Measurements from ENCODE around the gene RRAD.

RRAD gene

DNA sequence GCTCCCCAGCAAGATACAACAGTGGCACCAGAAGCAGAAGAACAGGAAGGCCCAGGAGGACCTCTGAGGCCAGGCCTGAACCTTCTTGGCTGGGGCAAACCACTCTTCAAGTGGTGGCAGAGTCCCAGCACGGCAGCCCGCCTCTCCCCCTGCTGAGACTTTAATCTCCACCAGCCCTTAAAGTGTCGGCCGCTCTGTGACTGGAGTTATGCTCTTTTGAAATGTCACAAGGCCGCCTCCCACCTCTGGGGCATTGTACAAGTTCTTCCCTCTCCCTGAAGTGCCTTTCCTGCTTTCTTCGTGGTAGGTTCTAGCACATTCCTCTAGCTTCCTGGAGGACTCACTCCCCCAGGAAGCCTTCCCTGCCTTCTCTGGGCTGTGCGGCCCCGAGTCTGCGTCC is 47.6 kb upstream of the RRAD start:
- TF ChIP-seq ZNF341 (tag by site-specific recombination; IDR thresholded peaks at IDR 0.05; ENCODE audit: low read depth) (peak; percentile 55), OSR2 (tag by site-specific recombination; IDR thresholded peaks at IDR 0.05) (0 out of 2 replicates have a peak, but pooled peaks have one; percentile 25), FEZF1 (tag by site-specific recombination; IDR thresholded peaks at IDR 0.05) (peak; percentile 55; the same call in 1 of the 2 replicates), ZIC2 (tag by site-specific recombination; IDR thresholded peaks at IDR 0.05) (peak; percentile 38; the same call in 1 of the 2 replicates), ZBTB17 (tag by site-specific recombination; IDR thresholded peaks at IDR 0.05) (no peak)
- TF ChIP-seq, protein P1, sequence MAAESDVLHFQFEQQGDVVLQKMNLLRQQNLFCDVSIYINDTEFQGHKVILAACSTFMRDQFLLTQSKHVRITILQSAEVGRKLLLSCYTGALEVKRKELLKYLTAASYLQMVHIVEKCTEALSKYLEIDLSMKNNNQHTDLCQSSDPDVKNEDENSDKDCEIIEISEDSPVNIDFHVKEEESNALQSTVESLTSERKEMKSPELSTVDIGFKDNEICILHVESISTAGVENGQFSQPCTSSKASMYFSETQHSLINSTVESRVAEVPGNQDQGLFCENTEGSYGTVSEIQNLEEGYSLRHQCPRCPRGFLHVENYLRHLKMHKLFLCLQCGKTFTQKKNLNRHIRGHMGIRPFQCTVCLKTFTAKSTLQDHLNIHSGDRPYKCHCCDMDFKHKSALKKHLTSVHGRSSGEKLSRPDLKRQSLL (tag by site-specific recombination; IDR thresholded peaks at IDR 0.05), result no peak
- TF ChIP-seq, protein P2, sequence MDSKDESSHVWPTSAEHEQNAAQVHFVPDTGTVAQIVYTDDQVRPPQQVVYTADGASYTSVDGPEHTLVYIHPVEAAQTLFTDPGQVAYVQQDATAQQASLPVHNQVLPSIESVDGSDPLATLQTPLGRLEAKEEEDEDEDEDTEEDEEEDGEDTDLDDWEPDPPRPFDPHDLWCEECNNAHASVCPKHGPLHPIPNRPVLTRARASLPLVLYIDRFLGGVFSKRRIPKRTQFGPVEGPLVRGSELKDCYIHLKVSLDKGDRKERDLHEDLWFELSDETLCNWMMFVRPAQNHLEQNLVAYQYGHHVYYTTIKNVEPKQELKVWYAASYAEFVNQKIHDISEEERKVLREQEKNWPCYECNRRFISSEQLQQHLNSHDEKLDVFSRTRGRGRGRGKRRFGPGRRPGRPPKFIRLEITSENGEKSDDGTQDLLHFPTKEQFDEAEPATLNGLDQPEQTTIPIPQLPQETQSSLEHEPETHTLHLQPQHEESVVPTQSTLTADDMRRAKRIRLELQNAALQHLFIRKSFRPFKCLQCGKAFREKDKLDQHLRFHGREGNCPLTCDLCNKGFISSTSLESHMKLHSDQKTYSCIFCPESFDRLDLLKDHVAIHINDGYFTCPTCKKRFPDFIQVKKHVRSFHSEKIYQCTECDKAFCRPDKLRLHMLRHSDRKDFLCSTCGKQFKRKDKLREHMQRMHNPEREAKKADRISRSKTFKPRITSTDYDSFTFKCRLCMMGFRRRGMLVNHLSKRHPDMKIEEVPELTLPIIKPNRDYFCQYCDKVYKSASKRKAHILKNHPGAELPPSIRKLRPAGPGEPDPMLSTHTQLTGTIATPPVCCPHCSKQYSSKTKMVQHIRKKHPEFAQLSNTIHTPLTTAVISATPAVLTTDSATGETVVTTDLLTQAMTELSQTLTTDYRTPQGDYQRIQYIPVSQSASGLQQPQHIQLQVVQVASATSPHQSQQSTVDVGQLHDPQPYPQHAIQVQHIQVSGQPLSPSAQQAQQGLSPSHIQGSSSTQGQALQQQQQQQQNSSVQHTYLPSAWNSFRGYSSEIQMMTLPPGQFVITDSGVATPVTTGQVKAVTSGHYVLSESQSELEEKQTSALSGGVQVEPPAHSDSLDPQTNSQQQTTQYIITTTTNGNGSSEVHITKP (tag by site-specific recombination; IDR thresholded peaks at IDR 0.05), result peak; percentile 83
- TF ChIP-seq, protein P3, sequence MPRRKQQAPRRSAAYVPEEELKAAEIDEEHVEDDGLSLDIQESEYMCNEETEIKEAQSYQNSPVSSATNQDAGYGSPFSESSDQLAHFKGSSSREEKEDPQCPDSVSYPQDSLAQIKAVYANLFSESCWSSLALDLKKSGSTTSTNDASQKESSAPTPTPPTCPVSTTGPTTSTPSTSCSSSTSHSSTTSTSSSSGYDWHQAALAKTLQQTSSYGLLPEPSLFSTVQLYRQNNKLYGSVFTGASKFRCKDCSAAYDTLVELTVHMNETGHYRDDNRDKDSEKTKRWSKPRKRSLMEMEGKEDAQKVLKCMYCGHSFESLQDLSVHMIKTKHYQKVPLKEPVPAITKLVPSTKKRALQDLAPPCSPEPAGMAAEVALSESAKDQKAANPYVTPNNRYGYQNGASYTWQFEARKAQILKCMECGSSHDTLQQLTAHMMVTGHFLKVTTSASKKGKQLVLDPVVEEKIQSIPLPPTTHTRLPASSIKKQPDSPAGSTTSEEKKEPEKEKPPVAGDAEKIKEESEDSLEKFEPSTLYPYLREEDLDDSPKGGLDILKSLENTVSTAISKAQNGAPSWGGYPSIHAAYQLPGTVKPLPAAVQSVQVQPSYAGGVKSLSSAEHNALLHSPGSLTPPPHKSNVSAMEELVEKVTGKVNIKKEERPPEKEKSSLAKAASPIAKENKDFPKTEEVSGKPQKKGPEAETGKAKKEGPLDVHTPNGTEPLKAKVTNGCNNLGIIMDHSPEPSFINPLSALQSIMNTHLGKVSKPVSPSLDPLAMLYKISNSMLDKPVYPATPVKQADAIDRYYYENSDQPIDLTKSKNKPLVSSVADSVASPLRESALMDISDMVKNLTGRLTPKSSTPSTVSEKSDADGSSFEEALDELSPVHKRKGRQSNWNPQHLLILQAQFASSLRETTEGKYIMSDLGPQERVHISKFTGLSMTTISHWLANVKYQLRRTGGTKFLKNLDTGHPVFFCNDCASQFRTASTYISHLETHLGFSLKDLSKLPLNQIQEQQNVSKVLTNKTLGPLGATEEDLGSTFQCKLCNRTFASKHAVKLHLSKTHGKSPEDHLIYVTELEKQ (tag by site-specific recombination; IDR thresholded peaks at IDR 0.05; ENCODE audit: borderline replicate concordance), result no peak
- Histone ChIP-seq H3K27ac (ENCODE audit: extremely low read depth, low read depth, low read length) (no peak overlapping the region), H3K36me3 (ENCODE audit: control insufficient read depth in 2 of 2, insufficient read depth in 1 of 2, low read length in 2 of 2) (peaks cover under 1 to 28% of the 10 kb centered on the region in 2 experiments; a peak in 2 of 3 replicates), H3K4me3 (ENCODE audit: low read depth, low read length) (no peak overlapping the region), H3K4me1 (ENCODE audit: control insufficient read depth, insufficient read depth, low read length) (no peaks in the 10 kb centered on the region), H3K9me3 (ENCODE audit: control insufficient read depth, insufficient read depth, low read depth, low read length) (no peaks in the 10 kb centered on the region)
- CTCF ChIA-PET, result interaction anchor here (0.7 to 4.2 kb wide), 6 partner anchors 8 to 182 kb away, joined by 3 to 33 read pairs (median 4); partner anchors contain the start of gene CES3
- POLR2A ChIA-PET, result no interaction called here

DNA sequence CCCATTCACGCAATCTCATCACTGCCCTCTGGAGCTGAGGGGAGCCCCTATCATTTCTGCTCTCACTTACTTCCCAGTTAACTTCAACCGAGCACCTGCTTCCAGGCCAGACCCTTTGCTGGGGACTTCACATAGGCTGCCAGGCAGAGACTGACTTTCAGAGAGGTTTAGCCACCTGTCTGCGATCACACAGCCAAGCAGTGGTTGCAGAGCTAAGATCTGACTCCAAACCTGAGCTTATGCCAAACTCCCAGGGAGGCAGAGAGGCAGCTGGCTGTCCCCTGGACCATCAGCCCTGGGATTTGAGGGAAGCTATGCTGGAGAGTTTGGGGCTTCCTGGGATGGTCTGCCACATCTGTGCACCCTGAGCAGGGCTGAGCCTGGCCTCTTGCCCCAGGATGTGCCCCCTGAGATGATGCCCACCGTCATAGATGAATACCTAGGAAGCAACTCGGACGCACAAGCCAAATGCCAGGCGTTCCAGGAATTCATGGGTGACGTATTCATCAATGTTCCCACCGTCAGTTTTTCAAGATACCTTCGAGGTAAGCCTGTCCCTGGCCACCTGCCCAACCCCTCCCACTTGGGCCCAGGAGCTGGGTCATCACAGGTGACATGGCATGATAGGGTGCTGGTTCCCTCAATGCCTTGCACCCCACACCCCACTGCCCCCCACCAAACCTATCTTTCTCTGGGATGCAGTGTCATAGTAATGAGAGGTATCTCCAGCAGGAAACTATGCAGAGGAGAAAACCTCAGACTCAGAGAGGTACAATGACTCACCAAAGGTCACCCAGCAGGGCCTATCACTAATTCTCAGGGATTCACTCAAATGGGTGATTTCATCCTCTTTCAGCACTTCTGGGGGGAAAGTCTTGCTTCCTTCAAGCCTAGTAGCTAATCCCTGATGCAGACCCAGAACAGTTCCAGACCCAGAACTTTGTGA is 45.7 kb upstream of the RRAD start:
- no peaks in the 10 kb centered on the region for H3K9me3 ChIP-seq (ENCODE audit: control insufficient read depth, insufficient read depth, low read depth, low read length)
- no peak overlapping the region for H3K27ac ChIP-seq (ENCODE audit: extremely low read depth, low read depth, low read length)
- ChIA-PET POLR2A (interaction anchor here (2.4 kb wide), 1 partner anchor 10 kb away, joined by 7 read pairs; the partner anchor contains the start of gene CES3), CTCF (interaction anchor here (0.7 to 4.2 kb wide), 5 partner anchors 10 to 213 kb away, joined by 3 to 33 read pairs (median 3); partner anchors contain the start of gene CES3)
- peaks cover 4 to 48% of the 10 kb centered on the region in 2 experiments; a peak in 2 of 3 replicates for H3K36me3 ChIP-seq (ENCODE audit: control insufficient read depth in 2 of 2, insufficient read depth in 1 of 2, low read length in 2 of 2)
- H3K4me1 ChIP-seq (ENCODE audit: control insufficient read depth, insufficient read depth, low read length), result no peaks in the 10 kb centered on the region
- no peak overlapping the region for H3K4me3 ChIP-seq (ENCODE audit: low read depth, low read length)
- TF ChIP-seq ZNF37A (tag by site-specific recombination; IDR thresholded peaks at IDR 0.05) (no peak), ZNF677 (tag by site-specific recombination; IDR thresholded peaks at IDR 0.05) (no peak)
- TF ChIP-seq, protein P4, sequence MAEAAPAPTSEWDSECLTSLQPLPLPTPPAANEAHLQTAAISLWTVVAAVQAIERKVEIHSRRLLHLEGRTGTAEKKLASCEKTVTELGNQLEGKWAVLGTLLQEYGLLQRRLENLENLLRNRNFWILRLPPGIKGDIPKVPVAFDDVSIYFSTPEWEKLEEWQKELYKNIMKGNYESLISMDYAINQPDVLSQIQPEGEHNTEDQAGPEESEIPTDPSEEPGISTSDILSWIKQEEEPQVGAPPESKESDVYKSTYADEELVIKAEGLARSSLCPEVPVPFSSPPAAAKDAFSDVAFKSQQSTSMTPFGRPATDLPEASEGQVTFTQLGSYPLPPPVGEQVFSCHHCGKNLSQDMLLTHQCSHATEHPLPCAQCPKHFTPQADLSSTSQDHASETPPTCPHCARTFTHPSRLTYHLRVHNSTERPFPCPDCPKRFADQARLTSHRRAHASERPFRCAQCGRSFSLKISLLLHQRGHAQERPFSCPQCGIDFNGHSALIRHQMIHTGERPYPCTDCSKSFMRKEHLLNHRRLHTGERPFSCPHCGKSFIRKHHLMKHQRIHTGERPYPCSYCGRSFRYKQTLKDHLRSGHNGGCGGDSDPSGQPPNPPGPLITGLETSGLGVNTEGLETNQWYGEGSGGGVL (tag by site-specific recombination; IDR thresholded peaks at IDR 0.05), result no peak
- TF ChIP-seq, protein P5, sequence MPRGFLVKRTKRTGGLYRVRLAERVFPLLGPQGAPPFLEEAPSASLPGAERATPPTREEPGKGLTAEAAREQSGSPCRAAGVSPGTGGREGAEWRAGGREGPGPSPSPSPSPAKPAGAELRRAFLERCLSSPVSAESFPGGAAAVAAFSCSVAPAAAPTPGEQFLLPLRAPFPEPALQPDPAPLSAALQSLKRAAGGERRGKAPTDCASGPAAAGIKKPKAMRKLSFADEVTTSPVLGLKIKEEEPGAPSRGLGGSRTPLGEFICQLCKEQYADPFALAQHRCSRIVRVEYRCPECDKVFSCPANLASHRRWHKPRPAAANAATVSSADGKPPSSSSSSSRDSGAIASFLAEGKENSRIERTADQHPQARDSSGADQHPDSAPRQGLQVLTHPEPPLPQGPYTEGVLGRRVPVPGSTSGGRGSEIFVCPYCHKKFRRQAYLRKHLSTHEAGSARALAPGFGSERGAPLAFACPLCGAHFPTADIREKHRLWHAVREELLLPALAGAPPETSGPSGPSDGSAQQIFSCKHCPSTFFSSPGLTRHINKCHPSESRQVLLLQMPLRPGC (tag by site-specific recombination; IDR thresholded peaks at IDR 0.05), result no peak
- TF ChIP-seq, protein P6, sequence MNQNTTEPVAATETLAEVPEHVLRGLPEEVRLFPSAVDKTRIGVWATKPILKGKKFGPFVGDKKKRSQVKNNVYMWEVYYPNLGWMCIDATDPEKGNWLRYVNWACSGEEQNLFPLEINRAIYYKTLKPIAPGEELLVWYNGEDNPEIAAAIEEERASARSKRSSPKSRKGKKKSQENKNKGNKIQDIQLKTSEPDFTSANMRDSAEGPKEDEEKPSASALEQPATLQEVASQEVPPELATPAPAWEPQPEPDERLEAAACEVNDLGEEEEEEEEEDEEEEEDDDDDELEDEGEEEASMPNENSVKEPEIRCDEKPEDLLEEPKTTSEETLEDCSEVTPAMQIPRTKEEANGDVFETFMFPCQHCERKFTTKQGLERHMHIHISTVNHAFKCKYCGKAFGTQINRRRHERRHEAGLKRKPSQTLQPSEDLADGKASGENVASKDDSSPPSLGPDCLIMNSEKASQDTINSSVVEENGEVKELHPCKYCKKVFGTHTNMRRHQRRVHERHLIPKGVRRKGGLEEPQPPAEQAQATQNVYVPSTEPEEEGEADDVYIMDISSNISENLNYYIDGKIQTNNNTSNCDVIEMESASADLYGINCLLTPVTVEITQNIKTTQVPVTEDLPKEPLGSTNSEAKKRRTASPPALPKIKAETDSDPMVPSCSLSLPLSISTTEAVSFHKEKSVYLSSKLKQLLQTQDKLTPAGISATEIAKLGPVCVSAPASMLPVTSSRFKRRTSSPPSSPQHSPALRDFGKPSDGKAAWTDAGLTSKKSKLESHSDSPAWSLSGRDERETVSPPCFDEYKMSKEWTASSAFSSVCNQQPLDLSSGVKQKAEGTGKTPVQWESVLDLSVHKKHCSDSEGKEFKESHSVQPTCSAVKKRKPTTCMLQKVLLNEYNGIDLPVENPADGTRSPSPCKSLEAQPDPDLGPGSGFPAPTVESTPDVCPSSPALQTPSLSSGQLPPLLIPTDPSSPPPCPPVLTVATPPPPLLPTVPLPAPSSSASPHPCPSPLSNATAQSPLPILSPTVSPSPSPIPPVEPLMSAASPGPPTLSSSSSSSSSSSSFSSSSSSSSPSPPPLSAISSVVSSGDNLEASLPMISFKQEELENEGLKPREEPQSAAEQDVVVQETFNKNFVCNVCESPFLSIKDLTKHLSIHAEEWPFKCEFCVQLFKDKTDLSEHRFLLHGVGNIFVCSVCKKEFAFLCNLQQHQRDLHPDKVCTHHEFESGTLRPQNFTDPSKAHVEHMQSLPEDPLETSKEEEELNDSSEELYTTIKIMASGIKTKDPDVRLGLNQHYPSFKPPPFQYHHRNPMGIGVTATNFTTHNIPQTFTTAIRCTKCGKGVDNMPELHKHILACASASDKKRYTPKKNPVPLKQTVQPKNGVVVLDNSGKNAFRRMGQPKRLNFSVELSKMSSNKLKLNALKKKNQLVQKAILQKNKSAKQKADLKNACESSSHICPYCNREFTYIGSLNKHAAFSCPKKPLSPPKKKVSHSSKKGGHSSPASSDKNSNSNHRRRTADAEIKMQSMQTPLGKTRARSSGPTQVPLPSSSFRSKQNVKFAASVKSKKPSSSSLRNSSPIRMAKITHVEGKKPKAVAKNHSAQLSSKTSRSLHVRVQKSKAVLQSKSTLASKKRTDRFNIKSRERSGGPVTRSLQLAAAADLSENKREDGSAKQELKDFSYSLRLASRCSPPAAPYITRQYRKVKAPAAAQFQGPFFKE (tag by site-specific recombination; IDR thresholded peaks at IDR 0.05; ENCODE audit: borderline replicate concordance), result no peak

Data from HEK293 (cell line).